Vagina (tissue), 2 donors: ENCODE results near the gene RPS6KB2. TPM values are rescaled to one million over a fixed set of nuclear protein-coding genes. Genes with fewer than 3 reads are reported as not detected.
"Not testable (repeated sequence)": the region's sequence is repeated elsewhere in the genome, so short reads cannot be mapped to it uniquely, and the experiment has no call there.

ENCODE experiments used
- DNase-seq, 2 donors: peaks; one replicate each; pipeline ENCODE4 v3.0.0-alpha.2; 2017; ENCODE audit errors: extremely low spot score in 2 of 2
- H3K27ac ChIP-seq: fragments of 200-600 bp; sonication (generic); one replicate; pipeline ENCODE4 v1.5.1; 2019
- H3K27me3 ChIP-seq: fragments of 200-600 bp; sonication (generic); one replicate; pipeline ENCODE4 v1.5.1; 2019
- H3K36me3 ChIP-seq, 2 donors: fragments of 200-600 bp; sonication (generic); one replicate each; pipeline ENCODE4 v1.5.1; 2017 to 2019
- H3K4me1 ChIP-seq: fragments of 200-600 bp; sonication (generic); one replicate; pipeline ENCODE4 v1.5.1; 2019
- H3K4me3 ChIP-seq, 2 donors: fragments of 200-600 bp; sonication (generic); 1 replicate in 1 of 2; 2 replicates in 1 of 2; pipeline ENCODE4 v1.5.1; 2016 to 2019
- H3K9me3 ChIP-seq: fragments of 200-600 bp; sonication (generic); one replicate; pipeline ENCODE4 v1.5.1; 2019
- CTCF ChIP-seq, 3 experiments: fragments of 450-650 bp in 2 of 3; fragments of 200-600 bp in 1 of 3; sonication (generic) in 1 of 3; IDR thresholded peaks; one replicate each; pipeline ENCODE4 v1.5.1; 2017 to 2019; ENCODE audit warnings: antibody characterized with exemption in 3 of 3, mild to moderate bottlenecking in 2 of 3, moderate library complexity in 2 of 3
- POLR2A ChIP-seq, 2 donors: fragments of 450-650 bp; IDR thresholded peaks; one replicate each; pipeline ENCODE4 v1.6.1; 2017; ENCODE audit warnings: antibody characterized with exemption in 2 of 2, mild to moderate bottlenecking in 2 of 2, moderate library complexity in 2 of 2
- POLR2AphosphoS5 ChIP-seq, 2 donors: sonication (generic); formaldehyde crosslinking; IDR thresholded peaks; one replicate each; pipeline ENCODE4 v1.9.0; 2017; ENCODE audit warnings: antibody characterized with exemption in 2 of 2, mild to moderate bottlenecking in 2 of 2, low read depth in 1 of 2; ENCODE audit not compliant: insufficient read depth in 1 of 2
- intact Hi-C: fragments of 100-400 bp; cut with DNase I; formaldehyde crosslinking; loops from one replicate; pipeline ENCODE4 v1.15.1; 2023
- total RNA-seq: library from RNA; depleted of rRNA; stranded (reverse); fragments of >200 nt; gene quantifications from one replicate; pipeline ENCODE4 v1.2.3, GENCODE V29; 2016

Gene RPS6KB2
- total RNA-seq, 1 donor from 2014 or later: 50.6 TPM

- Histone ChIP-seq H3K9me3 (no peaks in the 10 kb centered on the region), H3K27me3 (no peaks in the 10 kb centered on the region), H3K36me3 (peaks cover 0 to 28% of the 10 kb centered on the region in 2 donors), H3K4me3 (peak within 1 kb of the TSS; percentile 80 to 91), H3K4me1 (peaks cover 49% of the 10 kb centered on the region), H3K27ac (peak within 1 kb of the TSS; percentile 94)
- intact Hi-C loops: loop anchor here (10.0 kb wide), 2 partner anchors 63 to 213 kb away; partner anchors contain the start of gene TMEM134
- DNase-seq: no peak
- TF ChIP-seq POLR2A (IDR thresholded peaks at IDR 0.05): peak in 1 of 2 donors; percentile 55
- no peak for TF ChIP-seq POLR2AphosphoS5 (IDR thresholded peaks at IDR 0.05; ENCODE audit: insufficient read depth in 1 of 2, low read depth in 1 of 2)
Measured at GRCh38 chr11:67401495-67402191, 26.7 kb upstream of the RPS6KB2 start, which contains the start of gene PPP1CA. TSS of gene PPP1CA (minus strand) at chr11:67401858. CDS start at chr11:67401782, 76 bp downstream.

GRCh38 chr11:67402192-67402839 is 26.0 kb upstream of the RPS6KB2 start:
- Histone ChIP-seq H3K36me3 (peaks cover 0 to 23% of the 10 kb centered on the region in 2 donors), H3K4me1 (peaks cover 42% of the 10 kb centered on the region), H3K27ac (peak overlapping the region; percentile 94), H3K4me3 (peak overlapping the region; percentile 80 to 91)
- H3K9me3 ChIP-seq, DNase-seq, H3K27me3 ChIP-seq: not testable (repeated sequence)
- TF ChIP-seq POLR2A (IDR thresholded peaks at IDR 0.05): peak in 1 of 2 donors; percentile 28
- peak in 1 of 2 donors; percentile 49 for TF ChIP-seq POLR2AphosphoS5 (IDR thresholded peaks at IDR 0.05; ENCODE audit: insufficient read depth in 1 of 2, low read depth in 1 of 2)
- intact Hi-C loops: loop anchor here (10.0 kb wide), 2 partner anchors 62 to 212 kb away; partner anchors contain the start of gene TMEM134

DNA sequence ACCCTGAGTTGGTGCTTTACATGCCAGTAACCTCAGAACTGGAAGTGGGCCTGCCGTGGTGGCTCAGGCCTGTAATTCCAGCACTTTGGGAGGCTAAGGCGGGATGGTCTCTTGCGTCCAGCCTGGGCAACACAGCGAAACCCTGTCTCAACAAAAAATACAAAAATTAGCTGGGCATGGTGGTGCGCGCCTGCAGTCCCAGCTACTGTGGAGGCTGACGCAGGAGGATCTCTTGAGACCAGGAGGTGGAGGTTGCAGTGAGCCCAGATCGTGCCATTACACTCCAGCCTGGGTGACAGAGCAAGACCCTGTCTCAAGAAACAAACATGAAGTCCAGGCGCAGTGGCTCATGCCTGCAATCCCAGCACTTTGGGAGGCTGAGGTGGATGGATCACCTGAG is 25.2 kb upstream of the RPS6KB2 start:
- H3K27ac ChIP-seq, H3K27me3 ChIP-seq, H3K4me3 ChIP-seq, H3K9me3 ChIP-seq, DNase-seq: not testable (repeated sequence)
- H3K4me1 ChIP-seq: peaks cover 36% of the 10 kb centered on the region
- H3K36me3 ChIP-seq: peaks cover 0 to 16% of the 10 kb centered on the region in 2 donors
- intact Hi-C loops: loop anchor here (10.0 kb wide), 2 partner anchors 62 to 212 kb away; partner anchors contain the start of gene TMEM134

- no peak for TF ChIP-seq CTCF (IDR thresholded peaks at IDR 0.05)
- TF ChIP-seq POLR2AphosphoS5 (IDR thresholded peaks at IDR 0.05; ENCODE audit: insufficient read depth in 1 of 2, low read depth in 1 of 2): peak in 1 of 2 donors; percentile 20
- intact Hi-C loops: loop anchor here (10.0 kb wide), 2 partner anchors 60 to 210 kb away; partner anchors contain the start of gene TMEM134
- Histone ChIP-seq H3K27ac (no peak overlapping the region), H3K36me3 (peaks cover 0 to 2% of the 10 kb centered on the region in 2 donors), H3K9me3 (no peaks in the 10 kb centered on the region), H3K4me3 (peak overlapping the region; percentile 8 to 35), H3K27me3 (no peaks in the 10 kb centered on the region), H3K4me1 (peaks cover 27% of the 10 kb centered on the region)
- DNase-seq: no peak
Measured at GRCh38 chr11:67404515-67405195, 23.6 kb upstream of the RPS6KB2 start.

GRCh38 chr11:67405196-67405567 is 23.1 kb upstream of the RPS6KB2 start:
- H3K27ac ChIP-seq: no peak overlapping the region
- H3K27me3 ChIP-seq: no peaks in the 10 kb centered on the region
- no peak for DNase-seq
- H3K4me1 ChIP-seq: peaks cover 22% of the 10 kb centered on the region
- no peaks in the 10 kb centered on the region for H3K36me3 ChIP-seq
- intact Hi-C loops: loop anchor here (10.0 kb wide), 2 partner anchors 60 to 210 kb away; partner anchors contain the start of gene TMEM134
- H3K4me3 ChIP-seq: peak overlapping the region in 1 of 2 donors; percentile 8
- no peaks in the 10 kb centered on the region for H3K9me3 ChIP-seq
- peak in 1 of 2 donors; percentile 15 for TF ChIP-seq POLR2AphosphoS5 (IDR thresholded peaks at IDR 0.05; ENCODE audit: insufficient read depth in 1 of 2, low read depth in 1 of 2)
- no peak for TF ChIP-seq POLR2A (IDR thresholded peaks at IDR 0.05)
- no peak for TF ChIP-seq CTCF (IDR thresholded peaks at IDR 0.05)

DNA sequence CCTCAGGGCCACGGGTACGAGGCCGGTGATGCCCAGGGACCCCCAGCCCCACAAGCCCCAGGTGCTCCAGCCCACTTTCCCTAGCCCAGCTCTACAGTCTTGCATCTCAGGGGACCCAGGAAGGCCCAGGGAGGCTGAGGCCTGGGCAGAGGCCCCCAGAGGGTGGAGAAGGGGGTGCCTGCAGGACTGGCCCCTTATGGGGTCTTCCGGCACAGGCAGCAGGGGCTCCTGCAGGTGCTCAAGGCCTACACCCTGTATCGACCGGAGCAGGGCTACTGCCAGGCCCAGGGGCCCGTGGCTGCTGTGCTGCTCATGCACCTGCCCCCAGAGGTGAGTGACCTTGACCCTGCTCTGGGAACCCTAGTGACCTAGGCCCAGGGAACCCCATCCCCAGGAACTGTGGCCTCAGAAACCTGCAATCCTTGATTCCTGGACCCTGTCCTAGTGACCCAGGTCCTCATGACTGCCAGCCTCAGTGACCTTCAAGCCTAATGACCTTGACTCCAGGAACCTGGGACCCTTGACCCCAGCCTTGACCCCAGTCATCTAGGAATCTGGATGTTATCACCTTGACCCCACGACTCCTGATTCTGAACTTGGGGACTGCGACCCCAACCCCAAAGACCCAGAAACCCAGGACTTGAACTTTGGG is 22.5 kb upstream of the RPS6KB2 start:
- Histone ChIP-seq H3K9me3 (no peaks in the 10 kb centered on the region), H3K36me3 (no peaks in the 10 kb centered on the region), H3K4me3 (no peak overlapping the region), H3K4me1 (peaks cover 15% of the 10 kb centered on the region), H3K27me3 (no peaks in the 10 kb centered on the region), H3K27ac (no peak overlapping the region)
- TF ChIP-seq POLR2AphosphoS5 (IDR thresholded peaks at IDR 0.05; ENCODE audit: insufficient read depth in 1 of 2, low read depth in 1 of 2) (no peak), POLR2A (IDR thresholded peaks at IDR 0.05) (no peak), CTCF (IDR thresholded peaks at IDR 0.05) (no peak)
- intact Hi-C loops: loop anchor here (10.0 kb wide), 2 partner anchors 59 to 209 kb away; partner anchors contain the start of gene TMEM134
- DNase-seq: no peak
